Measurements from ENCODE around the gene SVIL.
A peak's percentile ranks its signal among the peaks of the same experiment; 100 is the strongest.
"Not testable (repeated sequence)": the region's sequence is repeated elsewhere in the genome, so short reads cannot be mapped to it uniquely, and the experiment has no call there.

Gene SVIL

DNA sequence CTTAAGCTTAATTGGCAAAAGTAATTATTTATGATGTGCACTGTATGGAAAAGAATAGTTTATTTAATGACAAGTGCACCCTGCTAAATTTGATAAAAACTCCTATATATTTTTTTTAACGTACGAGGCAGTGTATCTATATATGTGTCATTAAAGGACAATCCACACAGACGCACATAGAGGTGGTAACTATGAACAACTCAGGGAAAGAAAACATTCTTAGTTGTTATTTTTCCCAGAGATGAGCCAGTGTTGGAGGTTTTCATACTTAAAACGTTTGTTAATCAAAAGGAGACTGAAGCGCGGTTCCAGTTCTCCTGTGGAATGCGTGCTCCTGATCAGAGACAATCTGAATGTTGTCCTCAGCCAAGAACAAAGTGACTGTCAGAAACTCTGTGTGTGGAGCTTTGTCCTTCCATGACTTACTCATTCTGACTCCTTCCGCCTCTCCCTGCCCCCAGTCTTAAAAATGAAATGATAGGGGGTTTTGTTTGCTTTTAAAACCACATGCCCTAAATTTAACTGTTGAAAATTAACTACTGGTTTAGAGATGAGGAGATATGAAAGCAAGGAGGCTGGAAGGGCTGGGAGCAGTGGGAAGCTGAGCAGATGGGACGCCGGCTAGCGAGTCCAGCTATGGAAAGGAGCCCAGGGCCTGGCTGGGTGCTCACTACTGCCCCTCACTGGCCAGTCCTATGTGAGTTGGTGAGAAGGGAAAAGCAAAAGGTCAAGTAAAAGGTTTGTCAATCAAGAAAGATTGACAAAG is 99.6 kb downstream of the SVIL start:
- FAIRE-seq: peak; percentile 25

DNA sequence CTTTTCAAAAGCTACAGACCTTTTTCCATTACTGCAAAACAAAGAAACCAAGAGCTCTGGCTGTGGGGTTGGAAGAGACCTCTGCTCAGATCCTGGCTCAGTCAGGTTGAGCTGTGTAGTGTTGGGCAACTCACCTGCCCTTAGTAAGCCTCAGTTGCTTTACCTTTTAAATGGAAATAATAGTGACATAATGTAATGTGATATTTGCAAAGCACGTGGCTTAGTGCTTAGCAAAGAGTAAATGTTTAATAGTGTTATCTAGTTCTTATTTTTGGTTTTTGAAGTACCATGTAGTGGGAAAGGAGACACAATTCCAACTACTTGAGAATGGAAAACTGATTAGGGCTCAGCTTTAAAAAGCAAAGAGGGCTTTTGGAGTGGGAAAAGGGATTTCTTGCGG is 100.2 kb downstream of the SVIL start:
- FAIRE-seq: no peak

- peak; percentile 52 for FAIRE-seq
Measured at GRCh38 chr10:29533696-29534285, 101.0 kb downstream of the SVIL start.

- peak; percentile 80 for FAIRE-seq
Measured at GRCh38 chr10:29533046-29533445, 101.7 kb downstream of the SVIL start.

DNA sequence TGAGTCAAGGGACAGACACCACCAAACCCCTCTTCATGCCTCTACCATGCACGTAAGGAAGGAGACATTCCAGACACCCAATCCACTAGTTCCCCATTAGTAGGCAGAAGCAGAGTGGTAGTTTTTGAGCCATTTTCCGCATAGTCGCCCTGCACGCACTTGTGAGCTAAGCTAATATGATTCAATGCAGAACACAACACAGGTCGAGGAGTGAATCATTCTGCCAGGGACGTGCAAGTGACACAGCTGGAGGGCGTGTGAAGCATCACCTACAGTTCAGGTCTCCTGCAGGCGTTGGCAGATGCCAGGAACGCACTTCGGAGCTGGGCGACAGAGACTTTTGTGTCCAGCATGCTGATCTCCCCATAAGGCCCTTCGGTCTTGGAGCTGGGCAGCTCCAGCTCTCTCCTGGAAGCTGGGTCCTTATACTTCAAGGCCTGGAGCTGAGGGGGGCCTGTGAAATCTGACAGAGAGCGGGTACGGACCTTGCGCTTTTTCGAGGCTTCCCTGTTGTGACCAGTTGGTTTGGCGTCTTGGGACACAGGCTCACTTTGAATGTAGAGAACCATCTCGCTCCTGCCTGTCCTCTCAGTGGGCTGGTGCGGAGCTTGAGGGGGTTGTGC is 102.4 kb downstream of the SVIL start:
- FAIRE-seq: no peak

GRCh38 chr10:29530112-29530976 is 104.4 kb downstream of the SVIL start:
- no peak for FAIRE-seq

- FAIRE-seq: no peak
Measured at GRCh38 chr10:29529146-29529545, 105.6 kb downstream of the SVIL start.

DNA sequence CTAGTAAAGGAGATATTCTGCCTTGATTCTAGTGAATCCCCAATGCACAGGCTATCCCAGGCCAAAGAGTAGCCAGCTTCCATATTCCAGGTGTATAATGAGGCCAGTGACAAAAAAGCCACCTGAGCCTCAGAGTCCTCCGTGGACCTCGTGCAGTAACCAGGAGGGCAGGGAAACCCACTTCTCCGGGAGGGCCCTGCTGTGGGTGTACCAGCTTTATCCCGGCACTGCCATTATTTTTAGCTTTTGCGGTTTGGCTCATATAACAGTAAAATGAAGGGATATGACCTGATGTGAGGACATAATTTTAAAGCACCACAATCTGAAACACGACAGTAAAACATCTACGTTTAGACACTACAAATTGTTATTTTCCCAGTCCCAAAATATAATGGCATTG is 109.0 kb downstream of the SVIL start:
- no peak for FAIRE-seq

DNA sequence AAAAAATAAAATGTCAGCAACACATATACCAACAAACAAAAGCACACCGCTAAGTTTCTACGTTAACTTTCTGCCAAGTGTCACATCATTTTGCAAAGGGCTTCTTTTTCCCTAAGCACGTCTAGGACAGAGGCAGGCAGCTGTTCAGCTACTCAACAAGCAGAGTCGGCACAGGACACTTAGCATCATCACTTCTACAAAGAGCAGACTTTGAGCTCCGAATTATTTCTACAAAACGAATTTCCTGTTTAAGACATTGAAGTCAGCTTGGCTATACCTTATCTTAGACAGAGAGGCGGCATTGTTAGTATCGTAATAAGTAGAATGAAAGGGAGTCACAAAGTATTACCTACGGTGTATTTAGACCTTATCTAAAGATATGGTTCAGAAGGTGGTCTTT is 110.1 kb downstream of the SVIL start:
- no peak for FAIRE-seq

DNA sequence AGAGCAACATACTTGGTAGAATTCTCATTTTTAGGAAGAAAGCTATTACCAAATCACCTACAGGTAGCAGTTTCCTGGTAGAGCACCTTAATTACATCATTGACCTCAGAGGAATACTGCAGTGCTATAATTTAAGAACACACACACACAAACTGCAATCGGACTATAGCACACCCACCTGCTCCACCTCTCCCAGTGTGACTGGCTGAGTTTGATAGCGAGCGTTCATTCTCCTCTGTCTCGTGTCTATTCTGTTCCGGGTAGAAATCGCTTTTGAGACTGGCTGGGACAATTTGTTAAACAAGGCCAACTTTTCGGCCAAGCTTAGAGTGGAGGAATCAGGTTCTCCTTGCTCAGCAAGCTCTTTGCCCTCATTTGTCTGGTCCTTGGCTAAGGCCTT is 110.5 kb downstream of the SVIL start:
- FAIRE-seq: no peak

GRCh38 chr10:29522918-29523317 is 111.9 kb downstream of the SVIL start:
- no peak for FAIRE-seq

GRCh38 chr10:29522061-29522855 is 112.5 kb downstream of the SVIL start:
- no peak for FAIRE-seq

- no peak for FAIRE-seq
Measured at GRCh38 chr10:29519659-29520058, 115.1 kb downstream of the SVIL start.

DNA sequence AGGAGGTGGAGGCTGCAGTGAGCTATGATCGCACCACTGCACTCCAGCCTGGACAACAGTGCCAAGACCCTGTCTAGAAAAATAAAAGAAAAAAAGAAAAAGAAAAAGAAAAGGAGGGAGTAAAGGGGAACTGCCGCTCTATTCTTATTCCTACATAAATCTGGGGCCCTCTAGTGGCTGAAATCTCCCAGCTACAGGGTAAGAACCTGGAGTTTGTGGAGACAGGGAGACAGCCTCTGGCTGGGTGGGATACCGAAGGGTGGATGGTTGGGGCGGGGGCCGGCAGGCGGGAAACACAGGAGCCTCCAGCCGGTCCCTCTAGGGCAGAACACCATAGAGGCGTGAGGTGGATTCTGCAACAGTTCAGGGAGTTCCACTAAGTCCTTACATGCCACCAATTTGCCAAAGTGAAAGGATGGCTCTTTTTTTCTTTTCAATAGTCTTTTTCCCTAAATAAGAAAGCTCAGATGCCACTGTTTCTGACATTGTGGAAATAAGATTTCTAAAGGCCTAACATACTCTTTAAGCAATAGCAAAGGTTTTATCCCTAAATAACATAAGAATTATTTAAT is 117.3 kb downstream of the SVIL start:
- FAIRE-seq: no peak

DNA sequence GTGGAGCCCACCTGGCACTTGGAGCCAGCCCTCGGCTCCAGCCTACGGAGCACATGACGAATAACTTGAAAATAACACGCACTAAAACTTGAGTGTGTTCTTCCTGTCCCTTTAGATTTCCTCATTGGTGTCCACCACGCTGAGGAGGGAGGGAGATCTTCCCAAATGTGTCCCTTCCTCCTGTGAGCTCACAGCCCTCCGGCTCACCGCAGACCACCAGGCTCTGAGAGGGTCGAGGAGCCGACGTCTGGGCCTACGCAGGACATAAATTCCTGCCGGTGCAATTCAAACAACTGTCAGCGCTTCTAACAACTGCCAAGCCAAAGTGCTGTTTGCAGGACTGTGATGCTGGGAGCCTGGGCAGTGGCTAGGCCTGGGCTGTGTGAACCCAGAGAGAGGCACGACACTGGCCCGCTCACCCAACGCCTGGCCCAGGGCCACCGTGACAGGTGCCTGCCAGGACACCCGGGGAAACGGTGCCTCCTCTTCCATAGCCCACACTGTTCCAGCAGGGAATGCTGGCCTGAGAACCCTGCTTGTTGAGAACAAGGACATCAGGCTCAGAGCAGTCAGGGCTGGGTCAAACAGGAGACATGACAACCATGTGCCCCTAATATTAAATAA is 118.3 kb downstream of the SVIL start:
- not testable (repeated sequence) for FAIRE-seq

DNA sequence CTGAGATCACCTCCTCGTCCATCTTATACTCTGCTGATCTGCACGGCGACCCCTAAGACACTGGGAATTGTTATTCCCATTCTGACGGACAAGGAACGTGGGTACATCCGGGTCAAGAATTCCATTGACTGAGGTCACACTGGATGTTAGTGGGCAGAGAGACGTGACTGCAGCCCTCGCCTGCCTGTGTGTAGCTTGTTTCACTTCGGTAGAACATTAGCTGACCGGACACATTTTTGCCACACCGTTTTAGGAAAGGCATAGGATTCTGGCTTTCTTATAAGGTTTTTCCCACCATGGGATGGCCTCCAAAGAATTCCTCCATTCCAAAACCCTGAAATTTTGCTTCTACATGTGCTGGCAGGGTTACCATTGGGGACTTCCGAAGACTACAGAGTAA is 118.9 kb downstream of the SVIL start:
- not testable (repeated sequence) for FAIRE-seq

DNA sequence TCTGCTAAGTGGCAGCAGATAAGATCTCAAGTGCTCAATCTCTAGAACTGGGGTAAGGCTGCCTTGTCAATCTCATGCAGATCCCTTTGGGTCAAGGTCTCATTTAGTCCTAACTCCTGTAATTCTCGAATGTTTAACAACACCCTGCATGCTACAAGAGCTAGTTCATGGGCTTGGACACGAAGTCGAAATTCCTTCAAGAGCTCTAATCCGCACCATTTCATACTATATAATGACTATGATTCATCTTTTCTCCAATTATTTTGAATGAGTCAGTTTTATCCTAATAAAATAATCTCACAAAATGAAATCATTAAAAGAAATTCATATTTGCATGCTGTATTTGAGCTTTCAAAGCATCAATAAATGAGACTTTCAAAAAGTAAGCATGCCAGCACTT is 119.7 kb downstream of the SVIL start:
- FAIRE-seq: not testable (repeated sequence)

- FAIRE-seq: no peak
Measured at GRCh38 chr10:29514306-29514705, 120.5 kb downstream of the SVIL start.

GRCh38 chr10:29512425-29512974 is 122.3 kb downstream of the SVIL start:
- no peak for FAIRE-seq

DNA sequence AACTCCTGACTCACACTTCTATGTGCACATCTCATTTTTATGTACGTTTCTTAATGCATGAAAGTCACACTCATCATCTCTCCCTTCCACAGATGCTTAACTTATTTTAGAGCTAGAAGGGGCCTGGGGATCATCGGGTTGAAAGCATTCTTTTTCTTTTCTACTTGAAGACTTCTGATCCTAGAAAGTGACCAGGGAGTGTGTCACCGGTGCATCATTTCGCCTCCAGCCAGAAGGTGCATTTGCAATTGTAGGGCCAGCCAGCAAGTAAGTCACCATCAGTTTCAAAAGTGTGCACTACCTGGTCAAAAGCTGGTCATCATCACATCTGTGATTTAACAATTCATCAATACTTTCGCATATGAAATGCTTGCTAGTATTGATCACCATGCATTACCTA is 123.0 kb downstream of the SVIL start:
- not testable (repeated sequence) for FAIRE-seq

GRCh38 chr10:29510483-29511157 is 124.2 kb downstream of the SVIL start:
- FAIRE-seq: not testable (repeated sequence)
